KMS-11 (cell line): Measurements from ENCODE around the gene GABRR2.
"Not testable (repeated sequence)": the region's sequence is repeated elsewhere in the genome, so short reads cannot be mapped to it uniquely, and the experiment has no call there.

Experiments
- H2AFZ ChIP-seq: fragments of 200-600 bp; sonication (generic); 2 replicates; pipeline ENCODE4 v1.6.1; 2016; ENCODE audit warnings: antibody characterized with exemption, mixed run types, low read depth
- H3K27ac ChIP-seq: fragments of 200-600 bp; sonication (generic); 2 replicates; pipeline ENCODE4 v1.6.1; 2016; ENCODE audit warnings: mild to moderate bottlenecking, mixed run types
- H3K27me3 ChIP-seq: fragments of 200-600 bp; sonication (generic); 2 replicates; pipeline ENCODE4 v1.6.1; 2017; ENCODE audit warnings: mild to moderate bottlenecking, low read depth, mixed run types, moderate library complexity; ENCODE audit not compliant: insufficient read depth
- H3K36me3 ChIP-seq: fragments of 200-600 bp; sonication (generic); 2 replicates; pipeline ENCODE4 v1.6.1; 2017; ENCODE audit warnings: mild to moderate bottlenecking, mixed run types; ENCODE audit not compliant: insufficient read depth
- H3K4me1 ChIP-seq: fragments of 200-600 bp; sonication (generic); 2 replicates; pipeline ENCODE4 v1.6.1; 2016; ENCODE audit warnings: mild to moderate bottlenecking, low read depth, mixed run types; ENCODE audit not compliant: poor library complexity, severe bottlenecking
- H3K4me2 ChIP-seq: fragments of 200-600 bp; sonication (generic); 2 replicates; pipeline ENCODE4 v1.7.0; 2016; ENCODE audit warnings: mild to moderate bottlenecking, mixed run types
- H3K4me3 ChIP-seq: fragments of 200-600 bp; sonication (generic); IDR thresholded peaks from 2 replicates; pipeline ENCODE4 v1.6.1; 2017; ENCODE audit warnings: low read depth, low read length, mixed read lengths; ENCODE audit not compliant: insufficient read depth
- H3K79me2 ChIP-seq: fragments of 200-600 bp; sonication (generic); 2 replicates; pipeline ENCODE4 v1.6.1; 2016; ENCODE audit warnings: low read depth, mixed run types; ENCODE audit not compliant: insufficient read depth
- H3K9ac ChIP-seq: fragments of 200-600 bp; sonication (generic); 2 replicates; pipeline ENCODE4 v1.6.1; 2016; ENCODE audit warnings: mild to moderate bottlenecking, mixed run types
- H4K20me1 ChIP-seq: fragments of 200-600 bp; sonication (generic); 2 replicates; pipeline ENCODE4 v1.6.1; 2016; ENCODE audit warnings: mild to moderate bottlenecking, mixed run types; ENCODE audit not compliant: insufficient read depth
- CTCF ChIP-seq: fragments of 200-600 bp; sonication (generic); conservative IDR thresholded peaks from 2 replicates; pipeline ENCODE4 v1.6.1; 2017; ENCODE audit warnings: low read depth, mild to moderate bottlenecking, antibody characterized with exemption, low read length, moderate library complexity, mixed read lengths

Gene GABRR2

GRCh38 chr6:89311530-89311852, 3.6 kb downstream of the GABRR2 start:
- Histone ChIP-seq H4K20me1 (no peaks in the 10 kb centered on the region), H2AFZ (no peak overlapping the region), H3K4me3 (no peak overlapping the region), H3K4me2 (no peak overlapping the region), H3K79me2 (no peaks in the 10 kb centered on the region), H3K9ac (no peak overlapping the region), H3K4me1 (no peaks in the 10 kb centered on the region), H3K27me3 (no peaks in the 10 kb centered on the region), H3K27ac (no peak overlapping the region), H3K36me3 (no peaks in the 10 kb centered on the region)
- no peak for TF ChIP-seq CTCF

- Histone ChIP-seq H3K79me2 (no peaks in the 10 kb centered on the region), H2AFZ (no peak overlapping the region), H3K27ac (no peak overlapping the region), H3K4me3 (no peak overlapping the region), H3K4me1 (no peaks in the 10 kb centered on the region), H4K20me1 (no peaks in the 10 kb centered on the region), H3K9ac (no peak overlapping the region), H3K4me2 (no peak overlapping the region), H3K27me3 (no peaks in the 10 kb centered on the region), H3K36me3 (no peaks in the 10 kb centered on the region)
- no peak for TF ChIP-seq CTCF
Observed at GRCh38 chr6:89310929-89311328, 4.2 kb downstream of the GABRR2 start.

DNA sequence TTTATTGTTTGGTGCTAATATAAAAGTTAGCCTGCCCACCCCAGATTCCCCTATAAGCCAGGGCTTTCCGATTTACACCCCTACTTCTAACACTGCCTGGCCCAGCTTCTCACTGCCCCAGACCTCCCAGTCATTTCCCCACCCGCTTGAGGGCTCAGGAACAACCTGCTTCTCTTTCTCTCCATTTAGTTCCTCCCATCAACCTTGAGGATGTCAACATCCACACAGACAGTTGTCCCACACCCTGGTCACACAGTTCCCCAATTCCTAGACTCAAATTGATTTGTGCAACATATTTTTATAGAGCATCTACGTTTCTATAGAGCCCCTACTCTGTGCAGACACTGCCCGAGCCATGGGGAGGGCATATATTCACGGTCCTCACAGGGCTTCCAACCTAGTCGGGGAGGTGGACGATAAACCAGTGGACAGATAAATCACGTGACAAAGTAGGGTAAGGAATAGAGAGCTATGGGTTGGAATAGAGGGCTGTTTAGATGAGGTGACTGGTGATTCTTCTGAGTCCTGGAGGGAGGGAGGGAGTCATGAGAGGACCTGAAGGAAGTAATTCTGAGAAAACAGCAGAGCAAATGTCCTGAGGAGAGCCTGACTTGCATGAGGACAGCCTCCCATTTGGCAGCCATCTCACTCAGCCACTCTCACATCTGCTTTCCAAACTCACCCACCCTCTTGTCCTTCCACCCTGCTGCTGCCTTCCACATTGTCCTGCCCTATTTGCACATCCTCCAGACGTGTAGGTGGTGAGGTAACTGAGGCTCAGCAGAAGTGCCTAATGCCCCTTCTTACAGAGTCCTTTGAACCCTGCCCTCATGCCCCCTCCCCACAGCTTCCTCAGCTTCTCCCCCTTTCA, 6.3 kb downstream of the GABRR2 start:
- no peak overlapping the region for H3K27ac ChIP-seq

GRCh38 chr6:89304517-89304916, 10.6 kb downstream of the GABRR2 start:
- not testable (repeated sequence) for H3K4me3 ChIP-seq, H3K27ac ChIP-seq, H3K27me3 ChIP-seq, H3K4me2 ChIP-seq, H3K36me3 ChIP-seq, H3K9ac ChIP-seq, H4K20me1 ChIP-seq, H2AFZ ChIP-seq, H3K79me2 ChIP-seq
- peaks cover 10% of the 10 kb centered on the region for H3K4me1 ChIP-seq

More for the DNA sequence above, 6.3 kb downstream of the GABRR2 start:
- Histone ChIP-seq H3K9ac (no peak overlapping the region), H3K4me1 (no peaks in the 10 kb centered on the region), H3K79me2 (no peaks in the 10 kb centered on the region), H3K4me3 (no peak overlapping the region), H3K36me3 (no peaks in the 10 kb centered on the region), H2AFZ (no peak overlapping the region), H3K27me3 (no peaks in the 10 kb centered on the region), H4K20me1 (no peaks in the 10 kb centered on the region), H3K4me2 (no peak overlapping the region)
- no peak for TF ChIP-seq CTCF

GRCh38 chr6:89302936-89303335, 12.2 kb downstream of the GABRR2 start:
- Histone ChIP-seq H3K27ac (no peak overlapping the region), H3K36me3 (no peaks in the 10 kb centered on the region), H4K20me1 (no peaks in the 10 kb centered on the region), H3K4me1 (peaks cover 24% of the 10 kb centered on the region), H3K9ac (no peak overlapping the region), H3K27me3 (no peaks in the 10 kb centered on the region), H3K79me2 (no peaks in the 10 kb centered on the region), H2AFZ (no peak overlapping the region), H3K4me2 (no peak overlapping the region), H3K4me3 (no peak overlapping the region)
- no peak for TF ChIP-seq CTCF
